NCI-H146 treated with DMSO at 0.1 percent for 48 hours (cell line): ENCODE measurements around the gene HABP2.

Experiments used
- DNase-seq: peaks from one replicate; lab custom pipeline; 2025; ENCODE audit not compliant: unreplicated experiment; lab: John Stamatoyannopoulos, UW

HABP2 gene

DNA sequence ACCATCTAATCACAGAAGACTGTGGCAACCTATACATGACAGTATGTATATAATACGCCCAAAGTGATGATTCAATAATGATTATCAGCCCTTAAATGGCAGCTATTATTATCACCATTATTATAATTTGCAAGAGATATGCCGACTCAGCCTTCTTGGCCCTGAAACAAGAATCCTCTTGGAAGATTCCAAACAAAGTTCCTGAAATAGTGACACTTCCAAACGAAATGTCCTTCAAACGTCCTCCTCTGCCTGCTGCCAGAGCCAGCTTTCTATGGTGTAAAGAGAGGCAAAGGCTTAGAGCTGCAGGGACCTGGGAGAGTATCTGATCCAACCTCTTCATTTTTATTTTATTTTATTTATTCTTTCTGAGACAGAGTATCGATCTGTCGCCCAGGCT, 75.0 kb downstream of the HABP2 start:
- DNase-seq, result no peak

DNA sequence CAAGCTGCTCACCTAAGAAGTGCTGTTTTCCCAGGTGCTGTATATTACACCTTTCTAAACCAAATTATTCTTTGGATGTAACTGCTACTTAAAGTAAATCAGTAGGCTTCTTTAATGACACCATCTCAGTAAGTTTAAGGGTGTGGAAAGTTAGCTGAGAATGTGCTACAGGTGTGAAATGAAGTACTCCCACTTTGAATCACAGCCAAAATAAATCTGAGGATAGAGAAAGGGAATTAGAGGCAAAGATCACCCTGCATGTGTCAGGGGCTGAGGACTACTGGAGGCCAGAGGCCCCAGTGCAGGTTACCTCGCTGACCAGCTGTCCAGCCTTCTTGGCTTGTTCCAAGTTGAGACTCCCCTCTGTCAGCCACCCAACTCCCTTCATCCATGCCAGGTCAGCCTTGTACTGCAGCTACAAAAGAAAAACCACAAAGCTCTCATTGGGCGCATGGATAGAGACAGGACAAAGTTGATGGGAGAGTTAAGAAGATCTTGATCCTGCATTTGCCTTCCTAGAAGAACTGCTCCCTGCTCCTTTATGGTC, 75.8 kb downstream of the HABP2 start:
- DNase-seq, result no peak

DNA sequence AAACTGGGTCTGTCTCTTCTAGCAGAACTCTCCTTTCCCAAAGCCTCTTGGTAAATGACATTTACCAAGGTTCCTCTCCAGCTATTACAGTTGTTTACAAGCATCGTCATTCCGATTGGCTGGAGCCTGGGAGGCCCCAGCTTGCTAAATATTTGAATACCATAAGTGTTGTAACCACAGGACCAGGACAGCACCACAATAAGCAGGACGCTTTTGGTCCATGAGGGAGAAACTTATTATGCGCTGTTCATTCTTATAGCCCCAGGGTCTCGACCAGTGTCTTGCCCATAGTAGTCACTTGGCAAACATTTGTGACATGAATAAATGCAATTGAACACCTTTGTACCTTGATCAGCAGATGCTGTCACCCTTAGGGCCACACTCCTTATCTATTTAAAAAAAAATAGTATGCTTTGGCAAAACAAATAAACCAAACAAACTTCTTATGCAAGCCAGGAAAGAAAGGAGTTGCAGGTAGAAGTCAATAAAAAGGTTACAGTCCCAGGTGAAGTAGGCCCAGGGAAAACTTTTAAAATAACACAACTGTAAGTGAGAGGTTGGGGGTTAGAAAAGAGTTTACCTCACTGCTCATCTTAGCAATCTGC, 78.2 kb downstream of the HABP2 start:
- DNase-seq, result no peak

DNA sequence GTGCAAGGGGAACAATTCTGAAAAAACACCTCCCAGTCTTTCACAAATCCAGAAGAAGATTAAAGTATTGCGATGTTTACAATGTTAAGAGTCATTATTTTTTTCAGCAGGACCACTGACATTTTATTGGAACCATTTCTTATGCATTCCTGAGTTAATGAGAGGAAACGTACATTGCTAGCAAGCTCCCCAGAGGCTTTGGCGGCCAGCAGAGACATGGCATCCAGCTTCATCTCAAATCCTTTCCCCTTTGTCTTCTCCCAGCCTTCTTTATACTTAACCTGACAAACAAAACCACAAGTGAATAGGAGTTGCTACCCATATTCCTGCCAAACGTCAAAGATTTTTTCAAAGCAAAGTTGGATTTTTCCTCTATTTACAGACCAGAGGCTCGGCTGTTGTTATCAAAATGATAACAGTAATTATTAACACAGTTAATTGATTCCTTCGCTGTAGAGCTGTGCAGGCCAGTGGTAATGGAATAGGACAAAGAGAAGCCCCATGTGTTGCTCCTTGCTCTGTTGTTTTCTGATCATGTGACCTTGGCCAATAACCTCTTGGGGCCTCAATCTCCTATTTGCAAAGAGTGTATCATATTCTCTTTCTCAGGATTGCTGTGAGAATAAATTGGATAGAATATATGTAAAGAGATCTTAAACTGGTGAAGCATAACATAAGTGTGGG, 79.0 kb downstream of the HABP2 start:
- peak; percentile 35 for DNase-seq
